ENCODE results near the gene ADAMTS19.
"Not testable (repeated sequence)": the region's sequence is repeated elsewhere in the genome, so short reads cannot be mapped to it uniquely, and the experiment has no call there.

ADAMTS19 gene

DNA sequence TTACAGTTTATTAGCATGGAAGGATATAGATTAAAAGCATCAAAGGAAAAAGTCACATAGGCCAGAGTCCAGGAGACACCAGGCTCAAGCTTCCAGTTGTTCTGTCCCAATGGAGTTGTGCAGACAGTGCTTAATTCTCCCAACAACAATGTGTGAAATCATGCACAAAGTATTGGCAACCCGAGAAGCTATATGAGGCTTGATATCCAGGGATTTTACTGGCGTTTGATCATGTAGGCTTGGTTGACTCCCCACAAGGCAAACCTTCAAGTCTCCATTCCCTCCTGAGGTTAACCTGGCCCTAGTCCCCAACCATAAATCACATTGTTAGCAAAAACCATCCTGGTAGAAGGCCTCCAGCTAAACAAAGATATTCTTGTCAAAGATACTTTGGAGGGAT, 141.5 kb downstream of the ADAMTS19 start:
- no peak for DNase-seq (ENCODE audit: low read depth)

DNA sequence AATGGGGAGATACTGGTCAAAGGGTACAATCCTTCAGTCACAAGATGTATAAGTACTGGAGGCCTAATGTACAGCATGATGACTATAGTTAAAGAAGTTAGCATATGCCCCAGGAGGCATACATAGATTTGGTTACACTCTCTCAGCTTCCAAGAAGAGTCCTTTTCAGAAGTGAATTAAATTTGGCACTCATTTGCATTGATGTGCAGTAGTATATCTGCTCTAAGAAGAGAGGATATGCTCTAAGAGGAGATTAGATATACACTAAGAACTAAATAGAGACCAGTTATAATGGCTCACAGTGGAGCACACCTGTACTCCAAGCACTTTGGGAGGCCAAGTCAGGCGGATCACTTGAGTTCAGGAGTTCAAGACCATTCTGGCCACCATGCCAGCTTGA, 148.3 kb downstream of the ADAMTS19 start:
- DNase-seq (ENCODE audit: low read depth), result no peak

DNA sequence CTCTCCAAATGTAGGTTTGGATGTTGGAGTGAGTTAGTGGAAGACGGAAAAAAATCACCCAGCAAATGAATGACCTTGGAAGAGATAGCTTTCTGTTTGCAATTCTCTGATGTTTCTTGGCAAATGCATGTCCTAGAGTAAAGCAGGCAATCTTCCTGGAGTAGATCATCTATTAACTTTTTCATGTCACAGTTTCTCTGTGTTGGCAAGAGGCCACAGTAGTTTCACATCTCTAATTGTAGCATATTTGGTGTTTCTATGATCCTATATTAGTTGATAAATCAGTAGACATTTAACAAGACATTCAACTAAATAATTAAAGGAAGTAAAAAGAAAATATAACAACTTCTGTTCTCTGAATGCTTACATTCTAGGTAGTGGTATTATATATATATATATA, 149.6 kb downstream of the ADAMTS19 start:
- DNase-seq (ENCODE audit: low read depth), result no peak

DNA sequence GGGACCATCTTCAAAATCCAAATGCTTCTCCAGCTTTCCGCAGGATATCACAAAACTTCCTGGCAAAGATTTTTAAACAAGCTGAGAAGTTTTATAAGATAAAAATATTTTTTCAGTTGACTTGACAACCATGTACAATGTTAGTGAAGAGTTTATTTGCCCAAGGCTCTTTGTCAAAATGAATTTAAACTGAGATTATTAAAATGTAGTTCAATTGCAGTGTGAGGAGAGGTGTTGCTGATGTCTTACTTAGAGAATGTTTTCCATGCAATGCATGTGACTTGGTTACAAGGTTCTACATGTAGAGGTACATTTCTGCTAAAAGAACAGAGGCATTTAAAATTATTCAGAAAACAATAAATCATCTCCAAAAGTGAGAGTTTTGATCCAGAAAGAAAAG, 156.4 kb downstream of the ADAMTS19 start:
- DNase-seq (ENCODE audit: low read depth), result no peak

DNA sequence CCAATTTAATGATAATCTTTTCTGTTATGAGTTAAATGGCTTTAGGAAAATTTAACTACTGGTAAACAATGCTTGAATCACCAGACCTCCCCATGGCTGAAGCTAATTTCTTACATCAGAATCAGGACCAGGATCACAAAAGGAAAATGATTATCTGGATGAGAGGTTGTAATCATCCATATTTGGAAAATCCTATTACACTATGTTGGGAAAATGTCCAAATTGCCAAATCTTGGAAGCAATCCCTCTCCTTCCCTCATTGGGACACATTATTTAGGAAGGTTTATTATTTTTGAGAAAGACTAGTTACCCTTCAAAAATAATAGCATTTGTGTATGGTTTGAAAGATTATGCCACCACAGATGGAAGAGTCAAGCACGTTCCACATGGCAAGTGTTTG, 157.1 kb downstream of the ADAMTS19 start:
- no peak for DNase-seq (ENCODE audit: low read depth)

DNA sequence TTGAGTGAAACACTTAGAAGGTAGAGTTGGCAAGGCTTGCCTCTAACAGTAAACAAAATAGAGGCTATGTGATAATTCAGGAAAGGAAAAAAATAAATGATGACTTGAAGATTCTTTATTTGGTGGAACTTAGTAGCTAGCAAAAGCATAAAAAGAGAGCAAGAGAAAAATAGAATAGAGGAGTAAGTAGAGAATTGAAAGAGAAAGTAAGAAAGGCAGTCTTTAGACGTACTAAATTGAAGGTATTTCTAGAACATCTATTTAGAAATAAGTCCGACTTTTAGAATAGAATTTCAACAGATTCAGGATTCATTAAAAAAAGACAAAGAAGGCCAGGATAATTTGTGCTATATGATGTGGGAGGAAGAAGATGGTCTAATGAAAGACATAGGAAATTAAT, 159.7 kb downstream of the ADAMTS19 start:
- no peak for DNase-seq (ENCODE audit: low read depth)

DNA sequence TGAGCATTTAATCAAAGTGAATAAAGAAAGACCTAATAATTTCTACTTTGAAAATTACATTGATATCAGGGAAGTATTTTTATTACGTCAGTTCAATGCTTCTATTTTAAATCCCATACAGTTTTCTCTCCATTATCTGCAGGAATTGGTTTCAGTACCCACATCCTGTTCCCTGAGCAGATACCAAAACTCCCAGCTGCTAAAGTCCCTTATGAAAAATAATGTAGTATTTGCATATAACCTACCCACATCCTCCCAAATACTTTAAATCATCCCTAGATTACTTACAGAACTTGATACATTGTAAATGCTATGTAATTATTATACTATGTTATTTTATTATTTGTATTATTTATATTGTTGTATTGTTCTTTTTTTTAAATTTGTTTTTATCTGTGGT, 162.4 kb downstream of the ADAMTS19 start:
- no peak for DNase-seq (ENCODE audit: low read depth)

DNA sequence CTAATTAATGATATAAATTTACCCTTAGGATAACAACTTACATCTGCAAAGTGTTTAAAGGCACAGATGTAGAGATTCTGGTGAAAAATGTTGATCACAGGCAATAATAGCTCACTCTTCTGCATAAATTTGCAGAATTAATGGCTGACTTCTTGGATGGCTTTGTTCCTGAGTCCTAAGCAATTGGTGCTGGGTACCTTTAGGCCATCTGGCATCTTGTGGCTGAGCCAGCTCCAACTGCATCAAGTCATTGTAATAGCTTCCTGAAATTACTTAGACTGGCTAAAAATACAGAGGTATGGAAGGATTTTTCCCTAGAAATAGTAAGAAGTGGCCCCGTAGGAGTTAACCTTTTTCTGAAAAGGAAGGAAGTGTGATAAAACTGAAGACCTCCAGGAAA, 169.5 kb downstream of the ADAMTS19 start:
- DNase-seq (ENCODE audit: low read depth), result no peak

DNA sequence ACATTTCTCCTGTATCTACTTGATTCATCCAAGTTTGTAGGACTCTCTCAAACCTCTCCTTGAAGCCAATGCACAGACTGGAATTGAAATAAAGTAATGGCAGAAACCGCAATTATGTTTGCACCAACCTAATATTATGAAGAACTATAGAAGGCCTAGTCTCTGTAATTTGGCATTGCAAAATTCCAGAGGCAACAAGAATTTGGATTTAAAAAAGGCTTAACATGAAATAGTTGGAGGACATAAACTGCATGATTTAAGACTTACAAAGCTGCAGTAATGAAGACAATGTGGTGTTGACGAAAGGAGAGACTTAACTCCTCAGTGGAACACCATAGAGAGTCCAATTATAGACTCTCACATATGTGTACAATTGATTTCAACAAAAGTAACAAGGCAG, 170.0 kb downstream of the ADAMTS19 start:
- no peak for DNase-seq (ENCODE audit: low read depth)

DNA sequence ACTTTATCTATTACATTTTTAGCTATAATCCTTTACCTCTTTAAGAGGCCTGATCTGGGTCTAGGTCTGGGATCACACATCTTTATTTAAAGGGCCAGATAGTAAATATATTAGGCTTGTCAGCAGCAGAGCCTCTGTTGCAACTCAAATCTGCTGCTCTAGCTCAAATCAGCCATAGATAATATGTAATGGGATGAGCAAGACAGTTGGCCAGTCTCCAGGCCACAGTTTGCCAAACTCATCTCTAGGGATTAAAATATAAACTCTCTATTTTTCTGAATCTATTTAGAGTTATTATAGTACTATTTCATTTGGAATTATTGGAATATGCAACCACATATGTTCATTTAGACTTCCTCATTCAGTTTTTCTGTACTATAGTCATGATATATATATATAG, 171.9 kb downstream of the ADAMTS19 start:
- no peak for DNase-seq (ENCODE audit: low read depth)

DNA sequence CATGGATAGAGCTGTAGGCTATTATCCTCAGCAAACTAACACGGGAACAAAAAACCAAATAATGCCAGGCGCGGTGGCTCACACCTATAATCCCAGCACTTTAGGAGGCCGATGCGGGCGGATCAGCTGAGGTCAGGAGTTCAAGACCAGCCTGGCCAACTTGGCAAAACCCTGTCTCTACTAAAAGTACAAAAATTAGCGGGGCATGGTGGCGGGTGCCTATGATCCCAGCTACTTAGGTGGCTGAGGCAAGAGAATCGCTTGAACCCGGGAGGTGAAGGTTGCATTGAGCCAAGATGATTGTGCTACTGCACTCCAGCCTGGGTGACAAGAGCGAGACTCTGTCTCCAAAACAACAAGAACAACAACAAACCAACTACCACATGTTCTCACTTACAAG, 177.4 kb downstream of the ADAMTS19 start:
- not testable (repeated sequence) for DNase-seq (ENCODE audit: low read depth)

DNA sequence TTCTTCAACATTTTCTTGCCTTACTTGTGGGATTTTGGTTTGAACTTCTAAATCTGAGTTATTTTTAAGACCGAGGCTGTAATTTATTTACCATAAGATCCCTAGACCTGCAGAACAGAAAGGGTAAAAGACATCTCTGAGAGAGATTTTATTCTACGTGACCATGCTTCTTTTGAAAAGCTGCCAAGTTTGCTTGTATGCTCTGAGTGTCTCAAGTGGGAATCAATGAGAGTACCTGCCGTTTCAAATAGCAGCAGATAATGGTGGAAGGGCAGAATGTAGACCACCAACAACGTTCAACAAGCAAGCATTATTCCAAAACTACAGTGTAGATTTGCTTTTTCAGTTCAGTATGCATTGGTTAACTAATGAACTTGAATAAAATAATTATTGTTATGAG, 179.2 kb downstream of the ADAMTS19 start:
- DNase-seq (ENCODE audit: low read depth), result no peak

DNA sequence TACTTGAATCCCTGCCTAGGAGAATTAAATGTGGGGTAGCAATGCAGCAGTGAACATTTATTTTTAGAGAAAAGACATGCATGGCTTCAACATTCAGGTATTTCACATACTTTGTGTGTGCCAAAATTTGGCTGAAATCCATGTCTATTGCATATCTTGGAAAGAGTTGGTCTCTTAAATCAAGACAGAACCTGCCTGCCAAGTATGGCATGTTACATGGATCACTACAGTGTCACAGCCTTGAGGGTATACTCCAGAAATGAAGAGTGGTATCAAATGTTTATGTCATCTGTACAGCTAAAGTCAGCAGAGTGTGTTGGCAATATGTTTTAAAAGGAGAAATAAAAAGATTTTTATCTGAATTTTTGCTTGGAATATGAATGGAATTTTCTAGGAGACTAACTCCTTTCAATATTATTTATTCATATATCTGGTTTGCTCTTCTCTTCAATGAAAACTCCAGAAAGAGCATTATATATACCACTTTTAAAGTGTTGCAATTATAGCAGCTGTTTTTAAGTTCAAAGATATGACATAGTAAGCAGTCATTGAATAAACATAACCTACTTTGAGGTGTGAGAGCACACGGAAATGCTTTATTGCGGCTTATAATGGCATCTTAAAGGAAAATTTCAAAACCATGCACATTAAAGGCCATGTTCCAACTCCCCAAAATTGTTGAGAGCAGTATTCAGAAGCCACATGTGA, 192.4 kb downstream of the ADAMTS19 start:
- no peak for DNase-seq (ENCODE audit: low read depth)

DNA sequence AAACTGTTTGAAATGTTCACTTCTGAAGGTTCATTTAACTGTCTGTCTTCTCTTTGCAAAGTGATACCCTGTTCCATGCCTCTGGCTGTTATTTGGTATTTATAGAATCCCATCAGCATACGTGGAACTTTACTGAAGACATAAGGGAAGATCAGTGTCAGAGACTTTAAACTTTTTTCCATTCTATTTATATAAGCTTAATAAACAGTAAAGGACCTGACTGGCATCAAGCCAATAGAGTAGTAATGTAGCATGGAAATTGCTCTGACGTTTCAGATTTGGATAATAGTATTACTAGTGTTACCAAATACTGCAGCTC, 192.9 kb downstream of the ADAMTS19 start:
- no peak for DNase-seq (ENCODE audit: low read depth)

DNA sequence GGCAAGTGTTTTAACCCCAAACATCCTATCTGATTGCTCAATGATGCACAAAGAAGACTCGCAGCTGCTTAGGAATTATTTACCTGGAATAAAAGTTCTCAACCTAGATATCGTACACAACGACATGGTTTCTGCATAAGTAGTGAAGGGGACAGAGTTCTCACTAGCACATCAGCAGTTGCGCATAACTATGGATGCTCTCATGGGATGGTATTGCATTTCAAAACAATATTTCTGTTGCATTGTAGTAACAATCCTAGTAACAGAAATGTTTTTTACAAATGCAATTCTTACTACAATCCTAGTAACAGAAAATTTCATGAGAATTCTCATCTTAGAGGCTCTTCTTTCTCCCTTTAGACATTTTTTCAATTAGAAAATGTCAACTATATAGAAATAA, 193.3 kb downstream of the ADAMTS19 start:
- DNase-seq (ENCODE audit: low read depth), result no peak

DNA sequence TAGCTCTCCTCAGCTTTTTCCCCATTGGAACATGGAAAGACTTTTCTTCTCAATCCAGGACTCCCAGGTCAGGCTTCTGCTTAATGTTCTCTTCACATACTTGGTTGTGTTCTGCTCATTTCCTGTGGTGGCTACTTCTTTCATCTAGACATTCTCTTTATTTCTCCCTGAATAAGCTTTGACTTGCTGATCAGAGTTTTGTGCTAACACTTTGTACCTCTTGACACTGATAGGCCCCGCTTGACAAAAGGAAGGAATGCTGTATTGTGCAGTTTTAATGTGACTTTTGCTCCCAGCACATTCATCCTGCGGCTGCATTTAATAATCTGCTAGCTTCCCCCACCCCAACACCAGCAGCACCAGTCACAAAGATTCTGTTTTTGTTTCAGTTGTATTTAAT, 196.9 kb downstream of the ADAMTS19 start:
- no peak for DNase-seq (ENCODE audit: low read depth)

DNA sequence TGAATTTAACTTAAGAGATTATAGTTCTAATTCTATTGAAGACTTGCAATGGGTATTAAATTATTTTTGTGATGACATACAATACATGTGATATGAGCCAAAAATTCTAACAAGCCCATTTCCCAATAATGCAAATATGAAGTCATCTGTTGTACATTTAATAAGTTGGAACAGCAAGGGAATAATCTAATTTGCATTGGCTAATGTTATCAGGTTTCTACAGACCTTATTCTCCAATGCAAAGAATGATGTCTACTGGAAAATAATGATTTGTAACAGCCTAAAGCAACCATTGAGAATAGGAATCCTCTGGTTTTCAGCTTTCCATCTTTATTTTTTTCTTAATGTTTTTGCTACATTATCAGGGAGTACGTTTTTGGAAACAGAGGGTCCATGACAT, 198.7 kb downstream of the ADAMTS19 start:
- DNase-seq (ENCODE audit: low read depth), result no peak

DNA sequence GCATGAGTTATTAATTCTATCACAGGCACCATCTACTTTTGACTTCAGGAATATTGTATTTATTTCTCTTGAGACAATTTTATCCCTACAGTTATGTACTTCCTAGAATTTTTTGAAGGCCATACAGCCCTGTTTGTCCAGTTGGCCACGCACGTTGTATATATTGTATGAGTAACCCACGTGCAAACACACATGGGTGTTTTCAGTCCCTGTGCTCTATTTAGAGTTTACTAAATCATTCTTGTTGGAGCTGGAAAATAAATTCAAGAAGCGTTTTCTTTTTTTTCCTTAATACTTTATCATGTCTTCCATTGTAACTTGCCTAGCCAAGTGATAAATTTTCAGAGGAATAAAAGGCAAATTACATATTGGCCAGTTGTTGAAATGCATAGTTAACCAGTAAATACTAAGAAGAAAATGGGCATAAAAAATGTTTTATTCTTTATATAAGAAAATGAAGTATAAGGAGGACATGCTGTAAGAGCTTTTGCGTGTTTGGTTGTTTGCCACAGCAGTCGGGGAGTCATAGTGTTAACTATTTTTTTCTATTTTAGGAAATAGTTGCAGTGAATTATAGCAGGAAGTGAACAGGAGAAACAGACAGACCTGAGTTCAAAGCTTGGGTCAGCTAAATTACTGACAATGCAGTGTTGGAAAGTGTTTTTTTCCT, 201.4 kb downstream of the ADAMTS19 start:
- DNase-seq (ENCODE audit: low read depth), result no peak

DNA sequence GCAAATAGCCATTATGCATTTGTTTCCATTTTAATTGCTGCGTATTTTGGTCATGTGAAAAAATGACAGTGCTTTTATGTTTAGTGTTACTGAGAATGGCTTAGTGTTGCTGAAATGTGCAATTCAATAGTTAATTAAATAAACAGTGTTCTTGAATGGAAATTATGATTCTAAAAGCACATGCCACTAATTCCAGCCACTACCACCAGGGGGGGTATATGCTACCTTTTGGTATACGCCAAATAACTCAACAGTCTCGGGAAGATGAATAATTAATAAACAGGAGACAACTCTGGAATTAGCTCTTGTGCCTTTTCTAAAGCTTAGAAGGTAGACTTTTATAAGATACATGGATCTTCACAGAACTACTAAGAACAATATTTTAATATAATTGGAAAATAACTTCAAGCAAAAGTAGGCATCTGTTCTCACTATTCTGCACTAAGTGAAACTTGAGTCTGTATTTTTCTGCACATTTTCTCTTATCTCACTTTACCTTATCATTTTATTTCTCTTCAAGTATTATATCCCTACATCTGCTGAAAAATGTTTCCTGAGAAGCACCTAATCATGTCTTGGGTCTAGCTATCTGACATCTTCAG, 204.3 kb downstream of the ADAMTS19 start:
- peak; percentile 4 for DNase-seq (ENCODE audit: low read depth)

DNA sequence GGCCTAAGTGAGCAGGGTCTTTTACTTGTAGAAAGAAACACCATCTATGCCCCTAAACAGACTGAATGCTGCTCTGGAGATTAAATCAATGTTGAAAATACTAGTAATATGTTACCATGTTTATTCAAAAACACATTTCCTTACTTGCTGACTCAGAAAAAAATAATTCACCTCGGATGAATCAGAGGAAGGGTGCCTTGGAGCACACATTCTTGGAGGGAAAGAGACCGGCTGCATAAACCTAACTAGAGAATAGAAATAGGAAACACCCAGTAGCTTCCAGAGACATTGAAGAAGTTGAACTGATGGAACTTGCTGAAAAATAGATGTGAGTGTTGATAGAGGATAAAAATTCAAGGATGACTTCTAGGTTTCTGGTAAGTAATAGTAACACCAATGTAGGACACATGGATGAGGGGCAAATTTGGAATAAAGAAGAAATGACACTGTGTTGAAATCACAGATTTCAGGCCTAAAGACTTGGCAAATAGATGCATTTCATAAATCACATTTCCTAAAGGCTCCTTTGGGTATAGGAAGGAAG, 210.9 kb downstream of the ADAMTS19 start:
- DNase-seq (ENCODE audit: low read depth), result no peak

DNA sequence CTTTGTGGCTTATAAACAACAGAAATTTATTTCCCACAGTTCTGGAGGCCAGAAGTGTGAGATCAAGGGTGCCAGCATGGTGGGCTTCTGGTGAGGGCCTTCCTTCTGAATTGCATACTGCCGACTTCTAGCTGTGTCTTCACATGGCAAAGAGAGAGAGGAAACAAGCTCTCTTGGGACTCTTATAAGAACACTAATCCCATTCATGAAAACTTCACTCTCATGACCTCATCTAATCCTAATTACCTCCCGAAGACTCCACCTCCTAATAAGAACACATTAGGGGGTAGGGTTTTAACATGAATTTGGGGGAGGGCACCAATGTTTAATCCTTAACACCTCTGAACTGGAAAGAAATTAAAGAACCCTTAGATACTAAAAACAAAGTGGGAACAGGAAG, 211.9 kb downstream of the ADAMTS19 start:
- DNase-seq (ENCODE audit: low read depth), result no peak

DNA sequence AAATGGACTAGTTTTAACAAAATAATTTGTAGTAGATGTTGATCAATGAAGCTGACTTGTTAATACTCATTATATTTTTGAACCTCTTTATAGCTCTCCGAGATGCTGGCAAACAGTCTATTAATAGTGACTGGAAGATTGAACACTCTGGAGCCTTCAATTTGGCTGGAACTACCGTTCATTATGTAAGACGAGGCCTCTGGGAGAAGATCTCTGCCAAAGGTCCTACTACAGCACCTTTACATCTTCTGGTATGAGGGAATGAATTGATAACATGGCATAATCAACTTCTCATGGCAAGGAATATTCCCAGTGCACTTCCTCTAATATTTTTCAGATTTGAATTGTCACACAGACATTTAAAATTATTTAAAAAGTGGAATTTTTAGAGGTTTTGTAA, 219.6 kb downstream of the ADAMTS19 start:
- DNase-seq (ENCODE audit: low read depth), result no peak

DNA sequence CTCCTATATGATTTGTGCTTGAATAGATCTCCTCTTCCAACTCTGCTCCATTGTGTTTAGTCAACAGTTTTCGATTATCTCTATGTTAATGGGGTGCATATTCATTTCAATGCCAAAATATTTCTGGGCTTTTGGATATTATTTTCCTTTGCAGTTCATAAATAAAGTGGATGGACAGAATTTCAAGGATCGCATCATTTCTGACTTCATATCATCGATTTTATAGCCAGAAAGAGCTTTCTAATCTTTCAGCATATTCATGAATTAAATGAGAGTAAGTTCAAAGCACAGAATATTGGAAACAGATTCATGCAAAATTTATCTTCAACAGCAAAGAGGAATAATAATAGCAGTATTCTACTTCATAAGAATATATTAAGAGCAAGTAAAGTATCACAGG, 227.8 kb downstream of the ADAMTS19 start:
- no peak for DNase-seq (ENCODE audit: low read depth)

DNA sequence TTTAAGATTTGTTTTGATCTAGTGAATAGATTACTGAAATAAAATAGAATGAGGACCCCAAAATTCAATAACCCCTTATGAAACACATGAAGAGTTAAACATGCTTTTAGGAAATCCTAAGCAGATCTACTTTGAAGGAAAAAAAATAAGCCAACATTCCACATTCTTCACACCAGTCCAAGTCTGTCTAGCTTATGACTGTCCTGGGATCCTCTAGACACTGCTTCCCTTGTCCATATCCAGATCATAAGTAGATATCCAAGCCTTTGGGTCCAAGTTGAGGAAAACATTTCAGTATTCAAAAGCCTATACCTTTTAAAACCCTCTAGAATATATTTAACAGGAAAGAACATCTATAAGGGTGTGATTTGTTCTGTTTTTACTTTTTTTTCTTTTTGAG, 228.9 kb downstream of the ADAMTS19 start:
- DNase-seq (ENCODE audit: low read depth), result no peak
